GM12878 (cell line): ENCODE data around the gene GPBP1L1. TPM values are rescaled to one million over a fixed set of nuclear protein-coding genes. Genes with fewer than 3 reads are reported as not detected.

Source experiments
- ATAC-seq: fragments of 200-7000 bp; cut with Tn5 transposase; 3 replicates; pipeline ENCODE4 v1.9.1; 2020; ENCODE audit warnings: mild to moderate bottlenecking, moderate library complexity
- BruUV-seq: library from RNA; stranded (reverse); fragments of 400-500 nt; replicated peaks from 2 replicates; lab custom pipeline; 2021; lab: Mats Ljungman, UMichigan
- CTCF ChIA-PET: fragments of 300-600 bp; sonication (Branson Sonifier 250); formaldehyde crosslinking; extraction: SDS; loops from one replicate; lab custom pipeline; 2021; ENCODE audit warnings: inconsistent platforms; lab: Yijun Ruan, JAX
- POLR2A ChIA-PET: fragments of 350-600 bp; formaldehyde crosslinking; extraction: SDS; loops from one replicate; lab custom pipeline; 2021; ENCODE audit warnings: inconsistent platforms; lab: Charles Lee
- RAD21 ChIA-PET: fragments of 300-600 bp; sonication (Branson Sonifier 250); formaldehyde crosslinking; loops from one replicate; lab custom pipeline; 2023; ENCODE audit warnings: antibody characterized with exemption; ENCODE audit not compliant: unreplicated experiment; lab: Charles Lee
- SMC1A ChIA-PET: fragments of 300-600 bp; sonication (Branson Sonifier 250); formaldehyde crosslinking; loops from one replicate; lab custom pipeline; 2023; ENCODE audit not compliant: unreplicated experiment, uncharacterized antibody; lab: Charles Lee
- DNase-seq: peaks from one replicate; pipeline ENCODE4 v3.0.0-alpha.2; 2011; ENCODE audit warnings: low read depth, low spot score
- FAIRE-seq: peaks from 3 replicates; lab custom pipeline; 2011; peaks lifted over from hg19 to GRCh38; lab: Jason Lieb, UNC
- H2AFZ ChIP-seq: 2 replicates; pipeline ENCODE4 v1.6.0; 2011; ENCODE audit warnings: low read depth, low read length, control low read depth; ENCODE audit not compliant: control insufficient read depth
- H3K27ac ChIP-seq: 2 replicates; pipeline ENCODE4 v1.5.1; 2011; ENCODE audit warnings: control low read depth; ENCODE audit not compliant: control insufficient read depth, insufficient read depth
- H3K27me3 ChIP-seq, 2 experiments: replicated peaks in 1 of 2; 2 replicates each; pipeline versions ENCODE4 v1.6.0 to v1.6.1; 2011; ENCODE audit warnings: low read length in 1 of 2; ENCODE audit not compliant: control insufficient read depth in 2 of 2, insufficient read depth in 2 of 2
- H3K36me3 ChIP-seq, 2 experiments: 2 replicates each; pipeline ENCODE4 v1.5.1; 2011; ENCODE audit warnings: low read length in 1 of 2; ENCODE audit not compliant: control insufficient read depth in 2 of 2, insufficient read depth in 2 of 2
- H3K4me1 ChIP-seq: 2 replicates; pipeline ENCODE4 v1.6.1; 2011; ENCODE audit warnings: mild to moderate bottlenecking, low read length, moderate library complexity, mixed read lengths; ENCODE audit not compliant: control insufficient read depth, insufficient read depth
- H3K4me2 ChIP-seq: 2 replicates; pipeline ENCODE4 v1.6.0; 2011; ENCODE audit warnings: control low read depth; ENCODE audit not compliant: control insufficient read depth, insufficient read depth
- H3K4me3 ChIP-seq: fragments of 200-600 bp; sonication (generic); 2 replicates; pipeline ENCODE4 v1.5.1; 2016
- H3K79me2 ChIP-seq: 2 replicates; pipeline ENCODE4 v1.6.0; 2011; ENCODE audit warnings: low read length; ENCODE audit not compliant: control insufficient read depth, insufficient read depth
- H3K9ac ChIP-seq: 2 replicates; pipeline ENCODE4 v1.8.0; 2011; ENCODE audit warnings: low read length, control low read depth, mixed read lengths; ENCODE audit not compliant: control insufficient read depth, insufficient read depth
- H3K9me3 ChIP-seq: replicated peaks from 3 replicates; pipeline ENCODE4 v1.5.1; 2011; ENCODE audit warnings: mild to moderate bottlenecking, low read length; ENCODE audit not compliant: control insufficient read depth, insufficient read depth
- H4K20me1 ChIP-seq: 2 replicates; pipeline ENCODE4 v1.6.0; 2011; ENCODE audit not compliant: control insufficient read depth, insufficient read depth
- CREM ChIP-seq: IDR thresholded peaks from 2 replicates; pipeline ENCODE4 v1.6.1; 2014; ENCODE audit warnings: antibody characterized with exemption, low read depth
- GABPA ChIP-seq: IDR thresholded peaks from 2 replicates; pipeline ENCODE4 v1.6.1; 2014; ENCODE audit warnings: antibody characterized with exemption, low read depth, mild to moderate bottlenecking, inconsistent platforms
- GATAD2B ChIP-seq: fragments of 450-650 bp; conservative IDR thresholded peaks from 2 replicates; pipeline ENCODE4 v1.6.1; 2017; ENCODE audit warnings: low read depth, mild to moderate bottlenecking, moderate library complexity
- JUNB ChIP-seq: IDR thresholded peaks from 2 replicates; pipeline ENCODE4 v1.6.1; 2016; ENCODE audit warnings: antibody characterized with exemption, mild to moderate bottlenecking
- MEF2B ChIP-seq: fragments of 450-650 bp; IDR thresholded peaks from 2 replicates; pipeline ENCODE4 v1.6.1; 2018; ENCODE audit warnings: mild to moderate bottlenecking, moderate library complexity; ENCODE audit not compliant: partially characterized antibody, poor library complexity, severe bottlenecking
- POU2F2 ChIP-seq: IDR thresholded peaks from 3 replicates; pipeline ENCODE4 v1.6.1; 2011; ENCODE audit warnings: low read depth, mild to moderate bottlenecking, low read length, borderline replicate concordance
- RAD51 ChIP-seq: fragments of 450-650 bp; IDR thresholded peaks from 2 replicates; pipeline ENCODE4 v1.6.1; 2016; ENCODE audit warnings: moderate library complexity, mild to moderate bottlenecking, inconsistent platforms
- SP1 ChIP-seq: IDR thresholded peaks from one replicate; pipeline ENCODE4 v1.6.1; 2011; ENCODE audit warnings: low read depth, low read length
- STAT3 ChIP-seq: IDR thresholded peaks from 2 replicates; pipeline ENCODE4 v1.6.1; 2011; ENCODE audit warnings: low read depth, low read length, improper control_type of control experiment
- SUPT20H ChIP-seq: IDR thresholded peaks from 2 replicates; pipeline ENCODE4 v1.6.1; 2011; ENCODE audit warnings: low read depth, mild to moderate bottlenecking, low read length, moderate library complexity, borderline replicate concordance; ENCODE audit not compliant: control insufficient read depth
- ZBTB11 ChIP-seq: fragments of 450-650 bp; formaldehyde crosslinking; IDR thresholded peaks from 2 replicates; pipeline ENCODE4 v1.5.0; 2022; ENCODE audit warnings: mild to moderate bottlenecking, missing genetic modification characterization
- WGBS: methylation state at CpG from one replicate; pipeline ENCODE4 v1.1.6; 2016; ENCODE audit warnings: low lambda C conversion rate; ENCODE audit not compliant: insufficient replicate concordance, insufficient coverage; ENCODE audit errors: missing lambda C conversion rate; 5-methylcytosine and 5-hydroxymethylcytosine counted together
- in situ Hi-C: fragments of 300-500 bp; cut with MboI; formaldehyde crosslinking; loops from 9 replicates; pipeline ENCODE4 v1.14.3; 2018; ENCODE audit warnings: mixed read lengths
- intact Hi-C: fragments of 100-400 bp; cut with micrococcal nuclease; formaldehyde crosslinking; loops from one replicate; pipeline ENCODE4 v1.14.2; 2022; ENCODE audit not compliant: unreplicated experiment
- polyA plus RNA-seq, 11 experiments: library from polyadenylated mRNA; depleted of rRNA in 4 of 11; unstranded in 6 of 11; stranded (reverse) in 5 of 11; fragments of >200 nt; fragmentation: Nextera tagmentation in 4 of 11; fragmentation: Illumina TruSeq in 1 of 11; extraction: Ambion mirVana in 4 of 11; extraction: Trizol in 1 of 11; gene quantifications; 1 replicate in 1 of 11; 2 replicates in 10 of 11; pipeline versions ENCODE4 v1.2.1 to v1.2.3, GENCODE V29; 2011 to 2016; ENCODE audit warnings: inconsistent platforms in 2 of 11, missing spikeins in 2 of 11, low read depth in 1 of 11
- total RNA-seq, 4 experiments: library from RNA; depleted of rRNA in 3 of 4; stranded (reverse); fragments of >200 nt in 3 of 4; fragmentation: Illumina TruSeq in 1 of 4; extraction: Trizol in 1 of 4; gene quantifications; 2 replicates each; pipeline versions ENCODE4 v1.2.1 to v1.2.3, GENCODE V29; 2013 to 2021
- TF ChIP-seq, protein P1 (sequence below): fragments of 450-650 bp; IDR thresholded peaks from 2 replicates; pipeline ENCODE4 v1.6.1; 2017; ENCODE audit warnings: low read depth, mild to moderate bottlenecking, moderate library complexity
- TF ChIP-seq, protein P2 (sequence below): fragments of 450-650 bp; IDR thresholded peaks from 2 replicates; pipeline ENCODE4 v1.6.1; 2017; ENCODE audit warnings: antibody characterized with exemption, mild to moderate bottlenecking, moderate library complexity

Gene GPBP1L1
- total and polyA plus RNA-seq, 10 of the 15 experiments (the other 5 are each of a cell fraction or from before 2014, with no cell fraction given) = 37.3 to 91.6 (median 81.2) TPM

DNA sequence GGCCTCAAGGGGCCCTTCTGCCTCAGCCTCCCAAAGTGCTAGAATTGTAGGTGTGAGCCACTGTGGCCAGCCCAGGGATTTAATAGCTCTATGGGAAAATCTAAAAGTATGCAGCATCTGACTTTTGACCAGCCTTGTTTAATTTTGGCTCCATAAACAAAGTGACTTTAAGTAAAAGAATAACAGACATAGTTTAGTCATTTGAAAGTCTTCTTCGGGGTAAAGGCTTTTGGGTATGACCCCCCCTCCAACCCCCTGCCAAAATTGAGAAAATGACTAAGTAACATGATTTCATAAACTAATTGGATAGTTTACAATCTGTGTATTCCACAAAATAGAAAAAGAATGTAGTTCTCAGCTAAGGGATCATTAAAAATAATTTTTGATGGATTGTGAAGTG lies 17.0 kb downstream of the GPBP1L1 start:
- SMC1A ChIA-PET = interaction anchor here (1.0 to 1.2 kb wide), 3 partner anchors 8 to 175 kb away, joined by 3 read pairs; no protein-coding TSS in a partner anchor
- no peak for TF ChIP-seq JUNB
- TF ChIP-seq, protein P1, sequence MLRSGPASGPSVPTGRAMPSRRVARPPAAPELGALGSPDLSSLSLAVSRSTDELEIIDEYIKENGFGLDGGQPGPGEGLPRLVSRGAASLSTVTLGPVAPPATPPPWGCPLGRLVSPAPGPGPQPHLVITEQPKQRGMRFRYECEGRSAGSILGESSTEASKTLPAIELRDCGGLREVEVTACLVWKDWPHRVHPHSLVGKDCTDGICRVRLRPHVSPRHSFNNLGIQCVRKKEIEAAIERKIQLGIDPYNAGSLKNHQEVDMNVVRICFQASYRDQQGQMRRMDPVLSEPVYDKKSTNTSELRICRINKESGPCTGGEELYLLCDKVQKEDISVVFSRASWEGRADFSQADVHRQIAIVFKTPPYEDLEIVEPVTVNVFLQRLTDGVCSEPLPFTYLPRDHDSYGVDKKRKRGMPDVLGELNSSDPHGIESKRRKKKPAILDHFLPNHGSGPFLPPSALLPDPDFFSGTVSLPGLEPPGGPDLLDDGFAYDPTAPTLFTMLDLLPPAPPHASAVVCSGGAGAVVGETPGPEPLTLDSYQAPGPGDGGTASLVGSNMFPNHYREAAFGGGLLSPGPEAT = no peak
- no peak for TF ChIP-seq GABPA
- no peak for TF ChIP-seq GATAD2B
- no peak for TF ChIP-seq MEF2B
- TF ChIP-seq, protein P2, sequence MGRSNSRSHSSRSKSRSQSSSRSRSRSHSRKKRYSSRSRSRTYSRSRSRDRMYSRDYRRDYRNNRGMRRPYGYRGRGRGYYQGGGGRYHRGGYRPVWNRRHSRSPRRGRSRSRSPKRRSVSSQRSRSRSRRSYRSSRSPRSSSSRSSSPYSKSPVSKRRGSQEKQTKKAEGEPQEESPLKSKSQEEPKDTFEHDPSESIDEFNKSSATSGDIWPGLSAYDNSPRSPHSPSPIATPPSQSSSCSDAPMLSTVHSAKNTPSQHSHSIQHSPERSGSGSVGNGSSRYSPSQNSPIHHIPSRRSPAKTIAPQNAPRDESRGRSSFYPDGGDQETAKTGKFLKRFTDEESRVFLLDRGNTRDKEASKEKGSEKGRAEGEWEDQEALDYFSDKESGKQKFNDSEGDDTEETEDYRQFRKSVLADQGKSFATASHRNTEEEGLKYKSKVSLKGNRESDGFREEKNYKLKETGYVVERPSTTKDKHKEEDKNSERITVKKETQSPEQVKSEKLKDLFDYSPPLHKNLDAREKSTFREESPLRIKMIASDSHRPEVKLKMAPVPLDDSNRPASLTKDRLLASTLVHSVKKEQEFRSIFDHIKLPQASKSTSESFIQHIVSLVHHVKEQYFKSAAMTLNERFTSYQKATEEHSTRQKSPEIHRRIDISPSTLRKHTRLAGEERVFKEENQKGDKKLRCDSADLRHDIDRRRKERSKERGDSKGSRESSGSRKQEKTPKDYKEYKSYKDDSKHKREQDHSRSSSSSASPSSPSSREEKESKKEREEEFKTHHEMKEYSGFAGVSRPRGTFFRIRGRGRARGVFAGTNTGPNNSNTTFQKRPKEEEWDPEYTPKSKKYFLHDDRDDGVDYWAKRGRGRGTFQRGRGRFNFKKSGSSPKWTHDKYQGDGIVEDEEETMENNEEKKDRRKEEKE = no peak
- no peak for TF ChIP-seq SP1
- no peak for TF ChIP-seq POU2F2
- TF ChIP-seq RAD51 = no peak
- no peak for TF ChIP-seq STAT3
- no peak for TF ChIP-seq SUPT20H
- TF ChIP-seq CREM = no peak
- no peak for TF ChIP-seq ZBTB11 (CRISPR knock-in tag)
- H4K20me1 ChIP-seq = peaks cover 3% of the 10 kb centered on the region

More for the DNA sequence above, 17.0 kb downstream of the GPBP1L1 start:
- 95% methylated on average over 1 of the region's 1 CpG for WGBS
- FAIRE-seq (no peak), ATAC-seq (no peak), DNase-seq (no peak)
- no peak overlapping the region for H3K4me2 ChIP-seq
- no peaks in the 10 kb centered on the region for H3K9me3 ChIP-seq
- RAD21 ChIA-PET = no interaction called here
- in situ Hi-C loops (no loop called here), intact Hi-C loops (no loop called here)
- no TSS peak for BruUV-seq
- no peak overlapping the region for H3K9ac ChIP-seq
- POLR2A ChIA-PET = interaction anchor here (0.6 kb wide), 1 partner anchor 257 kb away, joined by 3 read pairs; no protein-coding TSS in a partner anchor
- no peak overlapping the region for H3K27ac ChIP-seq
- CTCF ChIA-PET = no interaction called here
- H3K4me3 ChIP-seq = no peak overlapping the region
- no peaks in the 10 kb centered on the region for H3K27me3 ChIP-seq
- peaks cover 0 to 3% of the 10 kb centered on the region in 2 experiments; a peak in 3 of 4 replicates for H3K36me3 ChIP-seq
- peaks cover 79% of the 10 kb centered on the region for H3K79me2 ChIP-seq
- H2AFZ ChIP-seq = no peak overlapping the region
- H3K4me1 ChIP-seq = no peaks in the 10 kb centered on the region
